Measurements from ENCODE around the gene PNRC2.
"Not testable (repeated sequence)": the region's sequence is repeated elsewhere in the genome, so short reads cannot be mapped to it uniquely, and the experiment has no call there.

The PNRC2 gene

GRCh38 chr1:23967871-23968270 lies 8.2 kb downstream of the PNRC2 start:
- Histone ChIP-seq H3K4me3 (ENCODE audit: low read depth in 1 of 2, low read length in 2 of 2) (no peak overlapping the region), H3K36me3 (ENCODE audit: control insufficient read depth in 1 of 2, insufficient read depth in 2 of 2, low read length in 2 of 2) (peaks cover 25 to 30% of the 10 kb centered on the region in 2 donors)

GRCh38 chr1:23977187-23977853 lies 17.7 kb downstream of the PNRC2 start:
- peak overlapping the region; percentile 20 to 42 for H3K4me3 ChIP-seq (ENCODE audit: low read depth in 1 of 2, low read length in 2 of 2)
- no peak overlapping the region for H3K9ac ChIP-seq (ENCODE audit: low read depth in 1 of 2, low read length in 2 of 2)
- no peak overlapping the region for H3K27ac ChIP-seq (ENCODE audit: low read depth, low read length)
- H3K9me3 ChIP-seq (ENCODE audit: control insufficient read depth in 1 of 2, low read length in 2 of 2): no peaks in the 10 kb centered on the region
- H3K27me3 ChIP-seq (ENCODE audit: control insufficient read depth in 1 of 2, insufficient read depth in 2 of 2, low read length in 2 of 2): no peaks in the 10 kb centered on the region
- H3K4me1 ChIP-seq (ENCODE audit: control insufficient read depth in 1 of 2, insufficient read depth in 2 of 2, low read length in 2 of 2): peaks cover 28 to 32% of the 10 kb centered on the region in 2 donors
- peaks cover 7 to 29% of the 10 kb centered on the region in 2 donors for H3K36me3 ChIP-seq (ENCODE audit: control insufficient read depth in 1 of 2, insufficient read depth in 2 of 2, low read length in 2 of 2)

More at GRCh38 chr1:23967871-23968270, 8.2 kb downstream of the PNRC2 start:
- Histone ChIP-seq H3K27ac (ENCODE audit: low read depth, low read length) (no peak overlapping the region), H3K27me3 (ENCODE audit: control insufficient read depth in 1 of 2, insufficient read depth in 2 of 2, low read length in 2 of 2) (no peaks in the 10 kb centered on the region), H3K9me3 (ENCODE audit: control insufficient read depth in 1 of 2, low read length in 2 of 2) (no peaks in the 10 kb centered on the region), H3K9ac (ENCODE audit: low read depth in 1 of 2, low read length in 2 of 2) (no peak overlapping the region), H3K4me1 (ENCODE audit: control insufficient read depth in 1 of 2, insufficient read depth in 2 of 2, low read length in 2 of 2) (peaks cover 7 to 20% of the 10 kb centered on the region in 2 donors)

DNA sequence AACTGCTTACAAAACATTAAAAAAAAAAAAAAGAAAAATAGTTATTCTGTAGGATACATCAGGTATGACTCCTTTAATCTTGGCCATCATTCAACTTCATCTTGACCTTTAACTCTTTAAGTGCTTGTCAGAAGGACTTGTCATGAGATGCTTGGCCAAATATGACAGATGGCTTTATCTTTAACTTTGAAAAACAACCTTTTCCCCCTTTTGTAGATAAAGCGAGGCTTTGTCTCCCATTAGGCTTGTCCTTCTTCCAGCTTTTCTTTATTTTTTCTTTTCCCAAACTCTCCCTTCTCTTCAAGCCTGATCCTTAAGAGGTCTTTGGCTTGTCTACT lies 18.2 kb downstream of the PNRC2 start:
- Histone ChIP-seq H3K27me3 (ENCODE audit: control insufficient read depth in 1 of 2, insufficient read depth in 2 of 2, low read length in 2 of 2) (no peaks in the 10 kb centered on the region), H3K9ac (ENCODE audit: low read depth in 1 of 2, low read length in 2 of 2) (peak overlapping the region in 1 of 2 donors; percentile 91), H3K36me3 (ENCODE audit: control insufficient read depth in 1 of 2, insufficient read depth in 2 of 2, low read length in 2 of 2) (peaks cover 7 to 28% of the 10 kb centered on the region in 2 donors), H3K4me3 (ENCODE audit: low read depth in 1 of 2, low read length in 2 of 2) (peak overlapping the region in 1 of 2 donors; percentile 5), H3K4me1 (ENCODE audit: control insufficient read depth in 1 of 2, insufficient read depth in 2 of 2, low read length in 2 of 2) (peaks cover 28 to 32% of the 10 kb centered on the region in 2 donors), H3K9me3 (ENCODE audit: control insufficient read depth in 1 of 2, low read length in 2 of 2) (no peaks in the 10 kb centered on the region), H3K27ac (ENCODE audit: low read depth, low read length) (no peak overlapping the region)

GRCh38 chr1:23978805-23979204 lies 19.2 kb downstream of the PNRC2 start:
- Histone ChIP-seq H3K9ac (ENCODE audit: low read depth in 1 of 2, low read length in 2 of 2) (peak overlapping the region; percentile 20 to 91), H3K9me3 (ENCODE audit: control insufficient read depth in 1 of 2, low read length in 2 of 2) (no peaks in the 10 kb centered on the region), H3K36me3 (ENCODE audit: control insufficient read depth in 1 of 2, insufficient read depth in 2 of 2, low read length in 2 of 2) (peaks cover 4 to 19% of the 10 kb centered on the region in 2 donors), H3K4me3 (ENCODE audit: low read depth in 1 of 2, low read length in 2 of 2) (peak overlapping the region; percentile 81 to 85), H3K27me3 (ENCODE audit: control insufficient read depth in 1 of 2, insufficient read depth in 2 of 2, low read length in 2 of 2) (no peaks in the 10 kb centered on the region), H3K27ac (ENCODE audit: low read depth, low read length) (no peak overlapping the region), H3K4me1 (ENCODE audit: control insufficient read depth in 1 of 2, insufficient read depth in 2 of 2, low read length in 2 of 2) (peaks cover 28 to 32% of the 10 kb centered on the region in 2 donors)

- peaks cover 31 to 35% of the 10 kb centered on the region in 2 donors for H3K4me1 ChIP-seq (ENCODE audit: control insufficient read depth in 1 of 2, insufficient read depth in 2 of 2, low read length in 2 of 2)
- H3K4me3 ChIP-seq (ENCODE audit: low read depth in 1 of 2, low read length in 2 of 2): peak overlapping the region; percentile 81 to 85
- no peaks in the 10 kb centered on the region for H3K9me3 ChIP-seq (ENCODE audit: control insufficient read depth in 1 of 2, low read length in 2 of 2)
- peak overlapping the region; percentile 91 to 96 for H3K9ac ChIP-seq (ENCODE audit: low read depth in 1 of 2, low read length in 2 of 2)
- peak overlapping the region; percentile 98 for H3K27ac ChIP-seq (ENCODE audit: low read depth, low read length)
- peaks cover 4 to 13% of the 10 kb centered on the region in 2 donors for H3K36me3 ChIP-seq (ENCODE audit: control insufficient read depth in 1 of 2, insufficient read depth in 2 of 2, low read length in 2 of 2)
- H3K27me3 ChIP-seq (ENCODE audit: control insufficient read depth in 1 of 2, insufficient read depth in 2 of 2, low read length in 2 of 2): no peaks in the 10 kb centered on the region
Measured at GRCh38 chr1:23979387-23979880, 19.8 kb downstream of the PNRC2 start.

DNA sequence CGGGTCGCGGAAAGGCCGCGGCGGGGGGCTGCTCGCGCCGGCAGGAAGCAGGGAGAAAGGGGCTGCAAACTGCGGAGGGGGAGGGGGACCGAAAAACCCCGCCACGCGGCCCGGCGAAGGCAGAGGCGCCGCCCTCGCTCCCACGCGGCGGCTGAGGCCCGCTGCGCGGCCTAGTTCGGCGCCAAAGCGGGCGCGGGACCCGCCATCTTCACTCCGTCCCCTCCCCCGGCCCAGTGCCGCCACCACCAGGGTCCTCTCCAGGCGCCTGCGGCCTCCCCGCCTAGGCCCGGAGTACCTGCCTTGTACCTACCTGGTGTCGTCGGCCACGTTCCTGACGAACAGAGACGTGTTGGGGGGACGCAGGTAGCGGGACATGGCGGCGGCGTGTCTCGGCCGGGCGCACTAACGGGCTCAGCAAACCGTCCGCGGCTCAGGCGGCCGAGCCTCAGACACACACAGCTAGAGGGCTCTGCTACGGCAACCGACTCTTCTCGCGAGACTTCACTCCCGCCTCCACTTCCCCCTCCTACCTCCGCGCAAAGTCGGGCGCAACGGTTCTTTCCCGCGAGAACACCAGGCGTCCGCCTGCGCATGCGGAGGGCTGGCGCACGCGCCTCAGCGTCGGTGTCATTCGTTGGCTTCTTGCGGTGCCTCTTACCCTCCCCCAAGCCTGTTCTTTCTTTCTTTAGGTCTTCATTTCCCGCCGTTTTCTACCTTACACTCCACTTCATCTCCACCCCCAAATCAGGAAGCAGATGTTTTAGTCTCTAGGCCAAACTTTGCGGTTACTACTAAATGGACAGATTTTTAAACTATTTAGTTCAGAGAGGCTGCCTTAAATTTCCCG lies 20.5 kb downstream of the PNRC2 start, which contains the start of gene SRSF10:
SRSF10 (minus strand) TSS at position 447 of the 847 bp plus-strand sequence; CDS start at position 375, 72 bp downstream.
- Histone ChIP-seq H3K9me3 (ENCODE audit: control insufficient read depth in 1 of 2, low read length in 2 of 2) (no peaks in the 10 kb centered on the region), H3K27me3 (ENCODE audit: control insufficient read depth in 1 of 2, insufficient read depth in 2 of 2, low read length in 2 of 2) (no peaks in the 10 kb centered on the region), H3K4me1 (ENCODE audit: control insufficient read depth in 1 of 2, insufficient read depth in 2 of 2, low read length in 2 of 2) (peaks cover 31 to 36% of the 10 kb centered on the region in 2 donors), H3K27ac (ENCODE audit: low read depth, low read length) (peak within 1 kb of the TSS; percentile 98), H3K36me3 (ENCODE audit: control insufficient read depth in 1 of 2, insufficient read depth in 2 of 2, low read length in 2 of 2) (peaks cover under 1 to 7% of the 10 kb centered on the region in 2 donors), H3K4me3 (ENCODE audit: low read depth in 1 of 2, low read length in 2 of 2) (peak within 1 kb of the TSS; percentile 81 to 85), H3K9ac (ENCODE audit: low read depth in 1 of 2, low read length in 2 of 2) (peak within 1 kb of the TSS; percentile 91 to 96)

- H3K27me3 ChIP-seq (ENCODE audit: control insufficient read depth in 1 of 2, insufficient read depth in 2 of 2, low read length in 2 of 2): no peaks in the 10 kb centered on the region
- H3K9ac ChIP-seq (ENCODE audit: low read depth in 1 of 2, low read length in 2 of 2): peak overlapping the region; percentile 91 to 96
- peak overlapping the region; percentile 81 to 85 for H3K4me3 ChIP-seq (ENCODE audit: low read depth in 1 of 2, low read length in 2 of 2)
- H3K36me3 ChIP-seq (ENCODE audit: control insufficient read depth in 1 of 2, insufficient read depth in 2 of 2, low read length in 2 of 2): peaks cover 0 to 4% of the 10 kb centered on the region in 2 donors
- H3K9me3 ChIP-seq (ENCODE audit: control insufficient read depth in 1 of 2, low read length in 2 of 2): no peaks in the 10 kb centered on the region
- H3K4me1 ChIP-seq (ENCODE audit: control insufficient read depth in 1 of 2, insufficient read depth in 2 of 2, low read length in 2 of 2): peaks cover 31 to 36% of the 10 kb centered on the region in 2 donors
- peak overlapping the region; percentile 98 for H3K27ac ChIP-seq (ENCODE audit: low read depth, low read length)
Measured at GRCh38 chr1:23980728-23981070, 21.1 kb downstream of the PNRC2 start.

DNA sequence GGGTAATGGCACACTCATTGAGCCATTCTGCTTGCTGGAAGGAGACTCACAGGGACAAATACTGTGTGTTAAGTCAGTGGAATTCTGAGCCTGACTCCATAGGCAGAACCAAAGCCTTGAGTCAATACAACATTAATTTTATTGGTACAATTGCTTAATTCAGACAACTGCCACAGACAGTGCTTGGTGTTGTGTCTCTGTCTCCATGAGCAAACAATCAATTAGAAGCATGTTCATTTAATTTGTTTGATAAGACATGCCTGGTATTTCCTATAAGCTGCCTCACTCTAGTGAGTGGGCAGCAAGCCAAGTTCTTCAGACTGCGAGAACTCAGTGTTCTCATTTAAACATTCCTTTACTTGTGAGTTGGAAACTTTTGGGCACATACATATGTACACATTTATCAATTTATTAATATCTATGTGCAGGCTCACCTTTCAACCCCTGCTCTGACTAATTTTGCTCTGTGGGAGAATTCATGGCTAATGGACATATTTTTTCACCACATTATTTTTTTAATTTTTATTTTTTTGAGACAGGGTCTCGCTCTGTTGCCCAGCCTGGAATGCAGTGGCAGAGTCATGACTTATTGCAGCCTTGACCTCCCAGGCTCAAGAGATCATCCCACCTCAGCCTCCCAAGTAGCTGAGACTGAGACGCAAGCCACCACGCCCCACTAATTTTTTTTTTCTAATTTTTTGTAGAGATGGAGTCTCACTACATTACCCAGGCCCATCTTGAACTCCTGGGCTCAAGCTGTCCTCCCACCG lies 25.0 kb downstream of the PNRC2 start:
- Histone ChIP-seq H3K27ac (ENCODE audit: low read depth, low read length) (no peak overlapping the region), H3K9ac (ENCODE audit: low read depth in 1 of 2, low read length in 2 of 2) (no peak overlapping the region)

DNA sequence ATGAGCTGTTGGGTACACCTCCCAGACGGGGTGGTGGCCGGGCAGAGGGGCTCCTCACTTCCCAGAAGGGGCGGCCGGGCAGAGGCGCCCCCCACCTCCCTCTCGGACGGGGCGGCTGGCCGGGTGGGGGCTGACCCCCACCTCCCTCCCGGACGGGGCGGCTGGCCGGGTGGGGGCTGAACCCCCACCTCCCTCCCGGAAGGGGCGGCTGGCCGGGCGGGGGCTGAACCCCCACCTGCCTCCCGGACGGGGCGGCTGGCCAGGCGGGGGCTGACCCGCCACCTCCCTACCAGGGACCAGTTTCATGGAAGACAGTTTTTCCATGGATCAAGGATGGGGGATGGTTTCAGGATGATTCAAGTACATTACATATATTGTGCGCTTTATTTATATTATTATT lies 27.4 kb downstream of the PNRC2 start:
- H3K27me3 ChIP-seq (ENCODE audit: control insufficient read depth in 1 of 2, insufficient read depth in 2 of 2, low read length in 2 of 2); H3K27ac ChIP-seq (ENCODE audit: low read depth, low read length); H3K4me1 ChIP-seq (ENCODE audit: control insufficient read depth in 1 of 2, insufficient read depth in 2 of 2, low read length in 2 of 2); H3K4me3 ChIP-seq (ENCODE audit: low read depth in 1 of 2, low read length in 2 of 2); H3K9me3 ChIP-seq (ENCODE audit: control insufficient read depth in 1 of 2, low read length in 2 of 2); H3K36me3 ChIP-seq (ENCODE audit: control insufficient read depth in 1 of 2, insufficient read depth in 2 of 2, low read length in 2 of 2); H3K9ac ChIP-seq (ENCODE audit: low read depth in 1 of 2, low read length in 2 of 2): not testable (repeated sequence)

More for the DNA sequence above, 25.0 kb downstream of the PNRC2 start:
- Histone ChIP-seq H3K9me3 (ENCODE audit: control insufficient read depth in 1 of 2, low read length in 2 of 2) (no peaks in the 10 kb centered on the region), H3K4me1 (ENCODE audit: control insufficient read depth in 1 of 2, insufficient read depth in 2 of 2, low read length in 2 of 2) (peaks cover 9 to 10% of the 10 kb centered on the region in 2 donors), H3K4me3 (ENCODE audit: low read depth in 1 of 2, low read length in 2 of 2) (no peak overlapping the region), H3K27me3 (ENCODE audit: control insufficient read depth in 1 of 2, insufficient read depth in 2 of 2, low read length in 2 of 2) (no peaks in the 10 kb centered on the region), H3K36me3 (ENCODE audit: control insufficient read depth in 1 of 2, insufficient read depth in 2 of 2, low read length in 2 of 2) (no peaks in the 10 kb centered on the region)
